Cerebellar cortex (tissue), 1 donor: ENCODE results near the gene SIN3A.

Experiments
- DNase-seq: peaks from one replicate; pipeline ENCODE4 v3.0.0-alpha.2; 2015; ENCODE audit warnings: low spot score

SIN3A gene

DNA sequence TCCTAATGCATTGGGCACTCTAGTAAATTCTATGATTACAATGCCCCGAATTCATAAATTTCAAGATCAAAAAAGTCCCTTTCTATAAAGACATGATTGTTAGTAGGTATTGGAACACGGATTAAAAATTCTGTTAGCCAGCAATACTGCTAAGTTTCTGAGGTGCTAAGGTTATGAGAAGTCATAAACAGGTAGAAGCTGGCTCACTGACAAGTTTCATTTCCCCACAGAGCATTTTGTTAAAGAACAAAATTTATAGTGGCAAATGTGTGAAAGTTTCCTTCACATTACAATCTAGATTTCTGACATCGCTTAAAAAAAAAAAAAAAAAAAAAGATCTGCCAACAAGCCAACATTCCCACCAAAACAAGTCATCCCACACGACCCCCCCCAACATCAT, 70.7 kb downstream of the SIN3A start:
- DNase-seq: no peak

DNA sequence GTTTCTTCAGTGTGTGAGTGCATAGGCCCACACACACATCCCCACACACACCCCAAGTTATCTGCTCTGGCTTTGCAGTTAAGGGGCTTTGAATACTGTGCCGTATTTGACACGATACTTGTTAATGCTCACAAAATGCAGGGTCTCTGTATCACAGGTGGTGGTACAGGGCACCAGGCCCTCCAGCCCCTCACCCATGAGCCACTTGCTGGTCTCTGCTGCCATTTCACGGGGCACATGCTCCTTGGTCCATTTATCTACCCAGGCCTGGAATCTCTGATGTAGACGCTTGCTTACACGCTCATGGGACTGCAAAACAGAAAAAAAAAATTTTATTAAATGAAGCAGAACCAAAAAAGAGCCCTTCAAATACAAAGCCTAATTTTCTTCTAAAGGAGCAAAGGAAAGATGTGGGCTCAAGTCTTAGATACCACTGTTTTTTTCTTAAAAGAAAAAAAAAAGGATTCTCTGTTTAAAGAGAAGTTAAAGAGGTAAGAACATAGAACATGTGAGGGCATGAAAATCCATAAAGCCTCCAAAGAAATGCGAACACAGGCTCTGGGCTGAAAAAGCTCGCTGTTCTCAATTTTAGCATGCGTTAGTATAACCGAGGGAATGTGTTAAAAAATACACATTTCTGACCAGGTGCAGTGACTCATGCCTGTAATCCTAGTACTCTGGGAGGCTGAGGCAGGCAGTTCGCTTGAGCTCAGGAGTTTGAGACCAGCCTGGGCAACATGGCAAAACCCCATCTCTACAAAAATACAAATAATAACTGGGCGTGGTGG, 79.4 kb downstream of the SIN3A start:
- no peak for DNase-seq

DNA sequence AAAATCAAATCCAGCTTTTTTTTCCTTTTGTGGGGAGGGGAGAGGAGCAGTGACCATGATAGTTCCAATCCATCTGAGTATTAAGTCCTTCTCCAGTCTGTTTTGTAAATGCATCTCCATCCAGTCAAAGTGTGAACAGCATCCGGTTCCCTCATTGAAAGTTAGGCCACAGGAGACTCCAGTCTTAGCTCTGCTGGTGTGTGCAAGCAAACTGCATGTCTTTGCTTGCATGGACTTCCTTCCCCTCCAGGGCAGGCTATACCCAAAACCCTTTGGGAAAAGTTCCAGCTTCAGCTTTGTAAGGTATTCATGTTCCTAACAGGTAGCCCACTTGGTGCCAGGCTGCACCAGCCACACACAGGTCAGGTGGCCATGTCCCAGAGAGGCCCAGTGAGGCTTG, 80.0 kb downstream of the SIN3A start:
- no peak for DNase-seq

DNA sequence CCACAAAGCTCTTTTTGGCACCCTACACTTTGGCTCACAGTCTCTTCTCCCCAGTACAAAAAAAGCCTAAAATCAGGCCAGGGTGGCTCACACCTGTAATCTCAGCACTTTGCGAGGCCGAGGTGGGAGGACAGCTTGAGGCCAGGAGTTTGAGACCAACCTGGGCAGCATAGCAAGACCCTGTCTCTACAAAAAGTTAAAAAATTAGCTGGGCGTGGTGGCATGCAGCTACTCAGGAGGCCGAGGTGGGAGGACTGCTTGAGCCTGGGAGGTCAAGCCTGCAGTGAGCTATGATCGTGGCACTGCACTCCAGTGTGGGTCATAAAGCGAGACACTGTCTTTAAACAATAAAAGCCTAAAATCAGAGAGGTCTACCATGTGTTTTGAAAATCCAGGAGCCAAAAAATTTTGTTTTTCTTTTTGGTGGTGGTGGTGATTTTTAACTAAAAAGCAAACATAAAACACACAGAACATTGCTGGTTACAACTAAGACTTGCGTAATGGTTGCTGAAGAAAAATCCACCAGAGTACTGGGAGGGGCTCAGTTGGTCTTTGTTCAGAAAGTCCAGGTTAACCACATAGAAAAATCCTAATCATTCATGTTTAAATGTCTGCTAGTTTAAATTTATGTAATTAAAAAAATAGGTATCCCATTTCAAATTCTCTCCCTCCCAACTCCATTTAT, 81.5 kb downstream of the SIN3A start:
- DNase-seq: no peak

DNA sequence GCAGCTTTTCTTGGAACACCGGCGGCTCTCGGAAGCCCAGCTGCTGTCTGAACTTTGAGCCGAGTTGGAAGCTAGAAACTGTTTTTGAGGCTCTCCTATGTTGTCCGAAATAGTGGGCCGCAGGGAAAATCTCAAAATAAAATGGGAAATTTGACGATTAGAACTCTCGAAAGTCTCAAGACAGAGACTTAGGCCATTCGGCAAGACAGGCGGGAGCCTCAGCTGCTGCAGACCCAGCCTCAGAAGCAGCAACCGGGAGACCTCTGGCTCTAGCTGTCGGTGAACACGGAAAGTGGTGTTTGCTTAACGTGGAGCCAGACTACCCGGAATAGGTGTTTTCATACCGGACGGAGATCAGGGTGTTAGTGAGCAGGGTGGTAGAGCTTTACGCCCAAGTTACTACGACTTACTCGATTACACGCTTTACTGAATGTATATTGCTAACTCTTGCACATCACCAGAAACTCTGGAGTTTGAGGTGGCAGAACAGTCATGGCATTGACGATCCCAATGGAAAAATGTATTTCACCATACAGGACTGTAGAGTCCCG, 82.7 kb downstream of the SIN3A start:
- DNase-seq: no peak

DNA sequence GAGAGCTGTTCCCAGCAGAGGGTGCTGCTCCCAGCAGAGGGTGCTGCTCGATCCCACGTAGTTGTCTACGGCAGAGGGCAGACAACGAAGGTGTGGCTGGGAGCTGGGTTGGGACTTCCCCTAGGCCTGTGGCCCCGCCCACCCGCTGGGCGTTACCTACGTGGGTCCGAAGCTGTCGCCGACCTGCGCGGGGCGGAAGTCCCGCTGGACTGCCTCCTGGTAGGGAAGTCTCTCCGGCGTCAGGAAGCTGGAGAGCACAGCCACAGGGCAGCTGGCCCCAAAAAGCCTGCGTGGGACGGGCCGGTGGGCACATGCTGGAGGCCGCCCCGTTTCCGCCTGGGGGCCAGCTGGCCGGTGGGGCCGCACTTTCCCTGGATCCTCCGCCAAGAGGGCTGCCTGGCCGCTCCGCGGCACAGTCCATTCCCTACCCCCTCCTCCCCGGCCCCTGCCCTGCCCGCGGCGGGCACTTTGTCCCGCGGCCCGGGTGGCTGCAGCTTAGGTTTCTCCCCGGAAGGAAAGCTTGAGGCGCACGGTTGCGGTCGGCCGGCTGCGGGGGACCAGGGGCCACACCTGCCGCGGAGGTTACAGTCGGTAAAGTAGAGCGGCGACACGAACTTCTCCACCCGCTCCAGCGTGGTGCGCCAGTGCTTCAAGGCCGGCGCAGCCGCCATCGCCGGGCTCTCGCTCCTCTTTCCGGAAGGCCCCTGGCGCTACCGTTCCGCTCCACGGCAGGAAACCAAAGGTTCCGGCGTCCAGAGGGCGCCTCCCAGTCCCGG, 83.4 kb downstream of the SIN3A start, which contains the start of gene MAN2C1:
MAN2C1 (minus strand) TSS at position 695 of the 776 bp plus-strand sequence; CDS start at position 671, 24 bp downstream.
- DNase-seq: peak; percentile 96

DNA sequence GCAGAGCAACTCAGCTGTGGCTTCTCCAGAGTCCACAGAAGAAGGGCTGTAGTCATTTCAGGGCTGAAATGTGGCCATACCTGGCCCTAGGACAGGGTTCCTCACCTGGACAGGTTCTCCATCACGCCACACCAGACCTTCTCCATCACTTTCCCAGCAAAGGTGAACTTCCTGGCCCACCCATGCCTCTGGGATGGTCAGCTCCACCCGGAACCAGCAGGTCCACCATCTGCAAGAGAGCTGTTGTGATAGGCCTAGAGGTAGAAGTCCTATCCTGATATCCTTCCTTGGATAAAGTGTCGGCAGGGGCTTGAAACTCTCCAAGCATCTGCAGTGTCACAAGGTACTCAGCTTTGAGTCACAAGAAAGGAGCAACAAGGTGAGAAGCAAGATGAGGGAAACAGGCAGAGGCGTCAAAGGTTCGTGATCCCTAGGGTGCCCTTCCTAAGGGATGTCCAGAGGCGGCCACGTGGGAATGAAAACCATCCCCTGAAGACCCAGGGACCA, 84.0 kb downstream of the SIN3A start:
- no peak for DNase-seq

DNA sequence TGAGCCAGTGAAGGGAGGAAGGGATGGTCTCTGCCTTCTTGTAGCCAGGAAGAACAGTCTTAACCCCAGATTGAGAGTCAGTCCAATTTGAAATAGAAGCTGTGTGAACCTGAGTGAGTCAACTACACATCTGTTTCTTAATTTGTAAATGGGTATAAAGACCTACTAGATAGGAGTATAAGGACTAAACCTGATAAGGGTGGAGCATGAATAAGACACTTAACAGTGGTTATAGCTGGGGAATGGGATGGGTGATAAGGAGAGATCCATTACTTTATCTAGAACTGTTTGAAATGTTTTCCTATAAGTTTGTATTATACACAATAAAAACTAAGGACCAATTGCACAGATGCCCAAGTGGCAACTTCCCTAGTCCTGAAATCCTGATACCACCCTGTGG, 84.5 kb downstream of the SIN3A start:
- no peak for DNase-seq

DNA sequence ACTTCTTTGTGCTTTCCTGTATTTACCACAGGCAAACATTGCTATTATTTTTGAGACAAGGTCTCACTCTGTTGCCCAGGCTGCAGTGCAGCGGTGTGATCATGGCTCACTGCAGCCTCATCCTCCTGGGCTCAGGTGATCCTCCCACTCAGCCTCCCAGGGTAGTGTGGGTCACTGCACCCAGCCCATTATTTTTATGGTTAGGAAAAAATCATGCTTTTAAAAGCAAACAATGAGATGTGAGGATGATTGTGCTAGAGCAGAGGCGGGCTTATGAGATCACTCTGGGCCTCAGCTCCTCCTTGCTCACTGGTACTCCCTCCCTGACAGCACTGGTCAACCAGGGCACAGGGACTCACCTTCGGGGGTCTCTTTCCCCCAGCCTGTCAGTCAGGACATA, 85.3 kb downstream of the SIN3A start:
- DNase-seq: no peak

DNA sequence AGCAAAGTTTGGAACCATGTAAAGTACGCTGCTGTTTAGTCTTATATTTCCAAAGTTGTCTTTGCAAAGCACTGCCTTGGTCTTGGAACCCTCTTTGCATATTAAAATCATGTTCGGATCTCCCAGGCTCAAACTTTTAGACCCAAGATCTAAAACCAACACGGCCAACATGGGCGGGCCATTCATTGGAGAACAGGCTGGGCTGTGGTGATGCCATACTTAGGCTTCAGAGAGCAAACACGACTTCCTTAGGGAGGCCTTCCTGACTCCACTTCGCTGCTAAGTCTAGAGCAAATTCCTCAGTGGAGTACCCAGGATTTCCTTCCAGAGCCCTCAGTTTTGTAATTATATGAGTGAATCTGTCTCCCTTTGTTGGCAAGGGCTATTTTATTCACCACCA, 86.6 kb downstream of the SIN3A start:
- DNase-seq: no peak

DNA sequence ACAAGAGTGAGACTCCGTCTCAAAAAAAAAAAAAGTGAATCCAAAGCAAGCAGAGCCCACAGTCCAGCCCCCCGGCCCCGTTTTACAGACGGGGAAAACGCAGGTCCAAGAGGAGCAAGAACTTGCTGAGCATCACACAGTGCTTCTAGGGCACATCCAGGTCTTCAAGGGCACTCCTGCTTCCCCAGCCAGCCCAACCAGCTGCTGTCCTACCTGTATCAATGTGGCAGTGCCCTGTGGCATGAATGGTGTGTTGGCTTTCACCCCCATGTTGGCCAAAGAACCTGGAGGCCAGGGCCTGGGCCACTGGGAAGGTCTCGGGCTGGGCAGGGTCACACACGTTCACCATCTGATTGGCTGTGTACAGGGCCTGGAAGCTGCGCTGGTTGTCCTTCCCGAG, 87.7 kb downstream of the SIN3A start:
- DNase-seq: no peak

DNA sequence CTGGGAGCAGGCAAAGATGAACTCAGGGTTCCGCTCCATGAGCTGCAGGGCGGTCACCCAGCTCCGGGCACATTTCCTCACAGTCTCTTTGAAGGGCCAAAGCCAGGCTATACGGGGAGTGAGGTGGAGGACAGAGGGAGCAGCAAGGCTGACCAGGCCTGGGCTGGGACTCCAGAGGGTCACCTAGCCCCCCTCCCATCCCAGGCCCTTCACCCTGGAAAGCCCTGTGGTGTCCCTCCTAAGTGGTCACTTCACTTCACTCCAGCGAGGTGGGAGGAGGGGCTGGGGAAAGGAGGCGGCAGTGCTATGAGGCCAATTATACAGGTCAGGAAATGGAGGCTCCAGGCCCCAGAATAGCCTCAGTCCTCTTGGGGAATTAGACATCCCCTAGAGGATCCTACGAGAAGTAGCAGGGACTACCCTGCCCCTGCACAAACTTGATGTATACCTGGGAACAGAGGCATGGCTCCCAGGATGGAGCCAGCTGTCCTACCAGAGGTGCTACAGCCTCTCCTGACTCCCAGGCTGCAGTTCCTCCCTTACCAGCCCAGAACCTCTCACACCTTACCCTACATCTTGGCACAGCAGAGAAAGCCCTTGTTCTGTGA, 88.7 kb downstream of the SIN3A start:
- no peak for DNase-seq

DNA sequence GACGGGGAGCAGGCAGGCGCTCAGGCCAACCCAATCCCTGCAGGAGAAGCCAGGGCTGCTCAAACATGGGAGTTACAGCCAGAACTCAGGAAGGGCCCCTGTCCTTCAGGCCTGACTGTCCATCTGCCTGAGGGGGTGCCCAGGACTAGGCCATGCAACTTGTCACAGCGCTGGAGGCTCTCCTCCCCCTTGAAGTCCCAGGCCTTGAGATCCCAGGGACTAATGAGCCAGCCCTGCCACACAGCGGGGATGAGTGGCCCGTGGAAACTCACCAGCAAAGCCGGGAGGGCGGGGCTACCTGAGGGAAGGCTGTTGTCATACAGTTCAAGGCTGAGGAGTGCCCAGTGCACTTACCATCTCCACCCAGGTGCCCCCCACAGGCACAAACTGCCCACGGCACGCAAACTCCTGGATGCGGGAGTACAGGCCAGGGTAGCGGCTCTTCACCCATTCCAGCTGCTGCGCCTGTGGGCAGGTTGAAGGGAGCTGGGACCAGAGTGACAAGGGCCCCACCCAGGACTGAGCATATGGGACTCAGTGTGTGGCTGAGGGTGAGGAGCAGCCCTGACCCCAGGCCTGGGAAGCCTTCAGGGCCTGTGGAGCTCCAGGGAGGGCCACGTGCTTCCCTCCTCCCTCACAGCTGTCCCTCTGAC, 89.4 kb downstream of the SIN3A start:
- no peak for DNase-seq

DNA sequence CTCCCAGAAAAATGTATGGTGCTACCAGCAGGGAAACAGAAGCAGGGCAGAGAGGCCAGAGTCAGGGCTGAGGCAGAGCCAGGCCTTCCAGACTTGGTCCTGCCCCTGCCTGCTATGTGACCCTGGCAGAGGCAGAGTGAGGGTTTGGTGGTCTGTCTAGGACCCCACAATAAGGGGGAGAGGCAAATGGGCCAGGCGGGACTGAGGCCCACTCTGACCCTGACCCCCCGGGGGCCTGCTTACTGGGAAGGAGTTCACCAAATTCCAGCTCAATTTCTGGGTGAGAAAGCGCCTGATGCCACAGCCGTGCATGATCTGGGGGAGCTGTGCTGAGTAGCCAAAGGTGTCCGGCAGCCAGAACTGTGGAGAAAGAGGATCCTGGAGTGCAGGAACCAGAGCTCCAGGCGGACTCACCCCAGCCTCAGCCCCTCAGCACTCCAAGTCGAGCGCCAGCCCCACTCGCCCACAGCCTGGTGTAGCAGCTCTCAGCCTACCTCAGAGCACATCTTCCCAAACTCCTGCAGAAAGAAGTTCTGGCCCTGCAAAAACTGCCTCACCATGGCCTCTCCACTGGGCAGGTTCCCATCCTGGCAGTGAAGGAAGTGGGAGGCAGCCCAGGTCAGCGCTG, 90.0 kb downstream of the SIN3A start:
- no peak for DNase-seq

DNA sequence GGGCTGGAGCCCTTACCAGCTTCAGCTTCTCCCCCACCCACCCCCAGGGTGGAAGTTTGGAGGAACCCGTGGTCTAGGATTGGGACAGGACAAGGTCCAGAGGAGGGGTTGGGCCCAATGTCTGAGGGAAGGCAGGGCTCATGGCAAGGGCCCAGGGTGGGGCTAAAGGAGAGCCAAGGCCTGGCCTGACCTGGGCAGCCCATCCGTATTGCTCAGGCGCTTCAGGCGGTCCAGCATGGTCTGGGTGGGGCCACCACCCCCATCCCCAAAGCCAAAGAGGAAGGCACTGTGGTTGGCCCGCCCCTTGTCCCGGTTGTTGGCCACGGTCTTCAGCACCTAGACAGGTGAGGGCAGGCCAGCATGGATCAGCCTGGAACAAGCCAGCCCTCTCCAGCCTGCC, 90.6 kb downstream of the SIN3A start:
- DNase-seq: no peak

DNA sequence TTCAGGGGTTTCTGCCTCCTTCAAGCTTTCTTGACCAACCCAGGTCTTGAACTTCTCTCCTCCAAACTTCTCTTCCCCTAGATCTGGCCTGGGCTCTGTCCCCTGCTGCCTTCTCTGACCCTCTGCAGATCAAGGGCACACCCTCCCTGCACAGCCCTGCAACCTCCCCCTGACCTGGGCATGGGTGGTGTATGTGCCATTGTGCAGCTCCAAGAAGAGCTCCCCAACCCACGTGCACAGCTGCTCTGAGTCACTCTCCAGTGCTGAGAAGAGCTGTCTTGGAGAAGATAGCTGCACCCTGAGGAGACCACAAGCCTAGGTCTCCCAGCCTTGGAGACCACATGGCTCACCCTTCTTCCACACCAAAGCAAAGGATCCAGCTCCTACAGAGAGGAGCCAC, 91.1 kb downstream of the SIN3A start:
- DNase-seq: no peak

DNA sequence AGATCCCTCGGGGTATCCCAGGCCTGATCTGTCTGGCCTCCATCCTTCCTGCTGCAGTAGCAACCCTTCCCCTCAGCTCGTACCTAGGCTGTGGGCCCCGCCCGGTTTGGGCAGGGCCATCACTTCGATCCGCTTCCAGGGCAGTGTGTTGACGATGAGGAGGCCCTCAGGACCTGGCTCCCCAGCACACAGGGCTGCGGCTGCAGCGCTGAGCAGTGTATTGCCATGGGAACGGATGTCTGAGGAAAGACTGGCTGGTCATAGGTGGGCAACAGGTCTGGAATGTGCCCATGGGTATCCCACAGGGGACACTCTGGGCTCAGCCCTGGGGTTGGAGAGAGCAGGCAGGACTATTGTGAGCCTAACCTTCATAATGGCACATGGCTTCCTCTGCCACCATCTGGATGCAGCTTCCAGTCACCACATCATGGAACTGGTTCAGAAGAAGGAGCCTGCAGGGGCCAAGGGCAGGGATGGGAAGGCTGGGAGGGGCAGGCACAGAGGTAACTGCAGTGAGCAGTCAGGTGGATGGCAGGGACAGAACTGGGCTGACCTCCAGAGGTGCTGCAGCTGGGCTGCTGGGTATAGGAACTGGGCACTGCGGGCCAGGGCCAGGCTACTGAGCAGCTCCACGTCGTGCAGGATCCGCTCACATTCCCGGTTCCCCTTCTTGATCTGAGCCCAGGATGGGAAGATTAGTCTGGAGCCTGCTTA, 91.8 kb downstream of the SIN3A start:
- DNase-seq: no peak

DNA sequence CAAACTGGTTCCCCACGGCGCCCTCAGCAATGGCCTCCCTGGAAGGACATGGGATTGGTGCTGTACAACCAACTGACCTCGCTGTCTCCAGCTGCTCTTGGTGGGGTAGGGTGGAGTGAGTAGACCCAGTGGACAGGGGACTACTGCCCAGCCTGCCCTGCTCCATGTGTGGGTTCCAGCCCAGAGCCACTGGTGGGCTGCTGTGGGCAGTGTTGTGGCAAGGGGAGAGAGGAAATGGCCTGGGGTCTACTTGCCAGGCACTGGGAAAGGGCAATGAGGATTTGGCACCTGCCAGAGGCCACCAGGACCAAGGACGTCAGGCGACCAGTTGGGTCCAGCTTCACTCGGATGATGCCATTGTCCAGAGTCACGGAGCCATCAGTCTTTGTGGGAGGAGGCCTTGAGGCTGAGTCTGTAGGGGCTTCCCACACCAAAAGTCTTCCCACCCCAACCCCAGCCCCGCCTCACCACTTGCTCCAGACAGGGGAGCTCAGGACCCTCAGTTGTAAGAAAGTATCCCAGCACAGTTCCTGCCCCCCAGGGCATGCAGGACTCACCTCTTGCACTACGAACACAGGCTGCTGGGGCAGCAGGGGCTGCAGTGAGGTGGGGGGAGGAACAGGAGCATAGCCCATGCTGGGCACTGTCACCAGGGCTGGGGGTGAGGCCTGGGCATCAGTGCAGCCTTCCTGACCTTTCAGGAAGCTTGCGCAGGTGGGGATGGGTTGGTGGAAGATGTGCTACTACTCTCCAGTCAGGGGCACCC, 92.5 kb downstream of the SIN3A start:
- DNase-seq: no peak

DNA sequence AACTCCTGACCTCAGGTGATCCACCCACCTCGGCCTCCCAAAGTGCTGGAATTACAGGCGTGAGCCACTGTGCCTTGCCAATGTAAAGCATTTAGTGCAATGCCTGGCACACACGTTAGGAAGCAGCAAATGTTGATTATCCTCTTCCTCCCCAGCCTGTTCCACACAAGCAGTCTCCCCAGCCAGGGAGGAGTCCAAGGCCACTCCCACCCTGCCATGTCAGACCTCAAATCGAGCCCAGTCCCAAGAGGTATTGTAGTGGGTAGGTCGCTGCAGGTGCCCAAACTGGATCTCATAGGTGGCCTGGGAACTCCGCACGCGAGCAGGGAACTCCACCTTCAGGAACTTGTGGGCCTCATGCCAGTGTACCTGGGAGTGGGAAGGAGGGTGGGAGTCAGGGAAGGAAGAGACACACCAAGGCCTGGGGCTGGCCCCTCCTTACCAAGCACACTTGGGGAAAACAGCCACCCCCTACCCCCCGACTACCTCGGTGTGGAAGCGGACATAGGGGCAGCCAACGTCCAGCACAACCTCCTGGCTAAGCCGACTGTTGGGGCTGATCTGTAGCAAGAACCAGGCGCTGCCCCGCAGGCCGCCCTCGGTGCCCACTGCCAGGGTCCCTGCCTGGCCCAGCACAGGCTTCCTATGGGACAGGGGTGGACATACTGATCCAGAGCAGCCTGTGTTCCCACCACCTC, 93.4 kb downstream of the SIN3A start:
- no peak for DNase-seq
